GM18505 (cell line): ENCODE results near the gene SEC22C.
"Not testable (repeated sequence)": the region's sequence is repeated elsewhere in the genome, so short reads cannot be mapped to it uniquely, and the experiment has no call there.

Experiments used
- ATAC-seq: cut with Tn5 transposase; IDR thresholded peaks from one replicate; pipeline ENCODE4 v1.9.1; 2021; ENCODE audit not compliant: unreplicated experiment
- POLR2A ChIP-seq: IDR thresholded peaks from 4 replicates; pipeline ENCODE4 v1.6.1; 2011; ENCODE audit warnings: borderline replicate concordance; ENCODE audit not compliant: insufficient read depth, insufficient read length; ENCODE audit errors: extremely low read depth

The SEC22C gene

GRCh38 chr3:42595682-42596081 is 13.9 kb upstream of the SEC22C start:
- no peak for ATAC-seq
- no peak for TF ChIP-seq POLR2A

DNA sequence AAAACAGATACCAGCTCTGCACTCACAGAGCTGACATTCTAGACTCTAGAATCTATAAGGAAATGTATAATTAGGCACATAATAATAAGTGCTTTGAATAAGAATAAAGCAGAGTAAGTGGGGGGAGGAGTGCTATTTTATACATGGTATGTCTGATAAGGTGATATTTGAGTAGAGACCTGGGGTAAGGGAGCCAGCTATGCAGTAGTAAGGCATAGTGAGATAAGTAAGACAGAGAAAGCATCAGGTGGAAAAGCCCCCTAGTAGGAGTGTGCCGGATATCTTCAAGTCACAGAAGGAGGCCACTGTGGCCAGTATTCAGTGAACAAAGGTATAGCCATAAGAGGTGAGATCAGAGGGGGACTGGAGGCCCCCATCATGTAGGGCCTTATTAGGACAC is 11.9 kb upstream of the SEC22C start:
- no peak for ATAC-seq
- TF ChIP-seq POLR2A = no peak

DNA sequence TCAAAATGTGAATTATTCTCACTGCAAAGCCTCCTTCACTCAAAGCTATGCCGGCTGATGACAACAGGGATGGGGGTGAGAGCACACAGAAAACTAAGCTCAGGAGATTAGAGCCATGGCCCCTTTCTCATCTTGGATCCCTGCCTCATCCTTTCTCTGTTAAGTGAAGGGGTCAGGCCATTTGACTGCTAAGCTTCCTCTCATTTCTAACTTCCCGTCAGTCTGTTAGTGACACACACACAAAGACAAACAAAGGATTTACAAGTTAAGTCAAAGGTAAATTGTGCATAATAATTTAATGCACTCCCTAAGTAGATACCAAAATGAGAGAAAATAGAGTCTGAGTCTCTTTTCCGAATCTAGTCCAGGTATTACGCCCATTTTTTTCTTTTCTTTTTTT is 10.0 kb upstream of the SEC22C start:
- no peak for TF ChIP-seq POLR2A
- no peak for ATAC-seq

DNA sequence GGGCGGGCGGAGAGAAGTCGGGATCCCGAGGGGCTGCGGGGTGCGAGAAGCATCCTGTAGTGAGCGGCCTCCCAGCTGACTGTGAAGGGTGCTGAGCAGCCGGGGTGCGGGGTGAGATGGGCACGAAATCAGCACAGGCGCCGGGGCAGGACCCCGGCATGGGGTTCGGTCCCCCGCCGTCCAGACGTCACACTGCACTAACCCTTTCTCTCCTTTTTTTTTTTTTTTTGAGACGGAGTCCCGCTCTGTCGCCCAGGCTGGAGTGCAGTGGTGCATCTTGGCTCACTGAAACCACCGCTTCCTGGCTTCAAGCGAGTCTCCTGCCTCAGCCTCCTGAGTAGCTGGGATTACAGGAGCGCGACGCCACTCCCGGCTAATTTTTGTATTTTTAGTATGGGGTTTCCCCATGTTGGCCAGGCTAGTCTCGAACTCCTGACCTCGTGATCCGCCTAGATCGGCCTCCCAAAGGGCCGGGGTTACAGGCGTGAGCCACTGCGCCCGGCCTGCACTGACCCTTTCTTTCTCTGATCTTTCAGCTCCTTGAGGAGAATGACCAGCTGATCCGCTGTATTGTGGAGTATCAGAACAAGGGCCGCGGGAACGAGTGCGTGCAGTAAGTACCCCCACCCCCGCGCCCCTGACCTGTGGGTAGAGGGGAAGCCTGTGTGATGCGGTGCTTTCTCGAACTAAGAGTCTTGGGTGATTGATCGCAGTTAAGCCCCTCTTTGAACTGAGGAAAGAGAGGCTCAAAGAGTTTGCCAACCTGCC is 9.4 kb upstream of the SEC22C start:
- no peak for TF ChIP-seq POLR2A
- ATAC-seq = no peak

- no peak for ATAC-seq
- TF ChIP-seq POLR2A = no peak
Measured at GRCh38 chr3:42589382-42590109, 7.8 kb upstream of the SEC22C start.

DNA sequence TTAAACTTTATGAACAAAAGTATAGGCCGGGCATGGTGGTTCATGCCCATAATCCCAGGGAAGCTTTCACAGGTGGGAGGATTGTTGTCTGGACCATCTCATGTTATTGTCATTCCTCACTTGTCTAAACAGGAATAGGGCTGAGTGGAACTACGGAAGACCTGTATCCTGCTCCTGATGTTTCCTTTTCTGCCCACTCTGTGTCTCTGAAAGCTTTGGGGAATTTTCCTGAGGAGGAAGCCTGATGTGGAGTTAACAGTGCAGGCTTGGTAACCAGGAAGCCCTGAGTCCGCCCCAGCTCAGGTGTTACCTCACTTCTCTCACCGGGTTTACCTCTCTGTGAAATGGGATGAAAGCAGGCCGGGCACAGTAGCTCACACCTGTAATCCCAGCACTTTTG is 6.9 kb upstream of the SEC22C start:
- no peak for ATAC-seq
- TF ChIP-seq POLR2A = no peak

DNA sequence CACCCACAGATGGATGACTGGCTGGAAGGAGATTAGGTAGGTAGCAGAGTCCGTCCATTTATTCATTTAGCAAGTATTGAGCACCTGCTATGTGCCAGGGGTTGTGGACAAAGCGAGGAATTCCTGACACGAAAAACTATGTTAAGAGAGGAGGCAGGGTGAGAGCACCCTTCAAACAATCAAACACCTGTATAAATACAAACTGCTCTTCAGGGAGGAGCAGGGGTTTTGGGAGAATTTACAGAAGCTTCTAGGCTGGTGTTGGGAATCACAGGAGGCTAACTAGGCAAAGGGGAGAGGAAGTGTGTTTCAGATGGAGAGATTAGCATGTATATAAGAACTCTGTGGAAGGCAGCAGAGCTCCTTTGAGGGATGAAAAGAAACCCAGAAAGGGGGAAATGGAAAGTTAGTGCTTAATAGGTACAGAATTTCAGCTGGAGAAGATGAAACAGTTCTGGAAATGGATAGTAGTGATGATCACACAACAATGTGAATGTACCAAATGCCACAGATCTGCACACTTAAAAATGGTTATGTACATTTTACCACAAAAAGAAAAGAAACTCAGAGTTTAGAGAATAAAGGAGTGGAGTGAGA is 805 bp upstream of the SEC22C start:
- TF ChIP-seq POLR2A = no peak
- no peak for ATAC-seq

DNA sequence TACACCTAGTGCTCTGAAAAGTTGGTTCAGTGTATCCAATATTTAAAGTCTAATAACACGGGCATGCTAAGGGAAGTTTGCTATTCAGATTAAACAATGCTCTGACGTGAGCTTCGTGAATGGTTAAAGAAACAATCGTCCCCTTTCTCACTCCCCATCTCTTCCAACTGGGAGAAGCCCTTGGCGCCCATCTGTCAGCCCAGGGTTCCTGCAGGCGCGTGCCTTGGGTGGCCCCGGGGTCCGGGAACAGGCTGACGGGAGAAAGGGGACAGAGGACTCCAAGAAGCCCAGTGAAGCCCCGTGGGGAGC is 413 bp downstream of the SEC22C start:
- no peak for TF ChIP-seq POLR2A
- ATAC-seq = no peak

DNA sequence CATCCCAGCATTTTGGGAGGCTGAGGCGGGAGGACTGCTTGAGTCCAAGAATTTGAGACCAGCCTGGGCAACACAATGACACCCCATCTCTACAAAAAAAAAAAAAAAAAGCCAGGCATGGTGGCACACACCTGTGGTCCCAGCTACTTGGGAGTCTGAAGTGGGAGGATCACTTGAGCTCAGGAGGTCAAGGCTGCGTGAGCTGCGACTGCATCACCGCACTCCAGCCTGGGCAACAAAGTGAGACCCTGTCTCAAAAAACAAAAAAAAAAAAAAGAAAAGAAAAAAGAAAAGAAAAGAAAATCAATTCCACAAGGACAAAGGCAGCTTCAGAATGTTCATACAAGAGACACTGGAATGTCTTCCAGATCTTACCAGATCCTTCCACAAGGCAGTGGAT is 2.4 kb downstream of the SEC22C start:
- not testable (repeated sequence) for ATAC-seq

DNA sequence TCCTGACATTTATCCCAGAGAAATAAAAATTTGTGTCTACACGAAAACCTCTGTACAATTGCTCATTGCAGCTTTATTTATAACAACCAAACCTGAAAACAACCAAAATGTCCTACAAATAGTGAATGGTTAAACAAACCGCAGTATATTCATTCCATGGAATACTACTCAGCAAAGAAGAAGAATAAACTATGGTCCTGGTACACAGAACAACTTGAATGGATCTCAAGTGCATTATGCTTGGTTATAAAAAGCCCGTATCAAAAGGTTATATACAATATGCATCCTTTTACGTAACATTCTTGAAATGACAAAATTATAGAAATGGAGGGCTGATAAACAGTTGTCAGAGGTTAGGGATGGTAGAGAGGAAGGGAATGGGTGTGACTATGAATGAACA is 3.7 kb downstream of the SEC22C start:
- TF ChIP-seq POLR2A = no peak
- no peak for ATAC-seq

DNA sequence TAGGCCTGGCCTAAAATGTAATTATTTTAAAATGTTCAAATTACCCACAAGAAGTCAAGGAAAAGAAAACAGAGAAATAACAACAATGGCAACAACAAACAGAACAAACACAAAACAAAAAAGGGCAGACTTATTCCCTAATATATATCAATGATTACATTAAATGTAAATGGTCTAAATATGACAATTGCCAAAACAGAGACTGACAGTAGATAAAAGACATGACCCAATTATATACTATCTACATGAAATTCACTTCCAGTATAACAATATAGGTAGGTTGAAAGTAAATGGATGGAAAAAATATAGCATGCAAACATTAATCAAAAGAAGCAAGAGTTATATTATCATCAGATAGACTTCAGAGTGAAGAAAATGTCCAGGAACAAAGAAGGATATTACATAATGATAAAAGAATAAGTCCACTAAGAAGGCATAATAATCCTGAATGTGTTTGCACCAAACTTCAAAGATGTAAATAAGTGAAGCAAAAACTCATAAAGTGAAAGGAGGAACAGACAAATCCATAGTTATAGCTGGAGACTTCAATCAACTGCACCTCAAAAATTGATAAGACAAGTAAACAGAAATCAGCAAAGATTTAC is 6.5 kb downstream of the SEC22C start:
- no peak for TF ChIP-seq POLR2A
- ATAC-seq = no peak

DNA sequence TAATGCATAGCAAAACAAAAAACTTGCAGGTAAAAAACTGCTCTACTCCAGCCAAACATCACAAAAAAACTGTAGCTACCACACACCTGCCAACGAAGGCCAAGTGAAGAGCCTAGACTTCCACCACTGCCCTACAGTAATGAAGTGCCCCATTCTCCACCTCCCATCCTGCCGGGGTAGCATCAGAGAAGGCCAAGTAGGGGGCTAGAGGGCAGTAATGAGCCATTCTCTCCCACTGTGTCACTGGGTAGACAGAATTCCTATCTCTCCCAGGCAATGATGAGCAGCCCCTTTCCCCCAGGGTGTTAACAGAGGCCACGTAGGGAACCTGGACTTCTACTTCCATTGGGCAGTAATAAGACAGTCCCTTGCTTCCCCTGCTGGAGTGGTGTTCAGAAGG is 9.5 kb downstream of the SEC22C start:
- ATAC-seq = no peak
- no peak for TF ChIP-seq POLR2A

DNA sequence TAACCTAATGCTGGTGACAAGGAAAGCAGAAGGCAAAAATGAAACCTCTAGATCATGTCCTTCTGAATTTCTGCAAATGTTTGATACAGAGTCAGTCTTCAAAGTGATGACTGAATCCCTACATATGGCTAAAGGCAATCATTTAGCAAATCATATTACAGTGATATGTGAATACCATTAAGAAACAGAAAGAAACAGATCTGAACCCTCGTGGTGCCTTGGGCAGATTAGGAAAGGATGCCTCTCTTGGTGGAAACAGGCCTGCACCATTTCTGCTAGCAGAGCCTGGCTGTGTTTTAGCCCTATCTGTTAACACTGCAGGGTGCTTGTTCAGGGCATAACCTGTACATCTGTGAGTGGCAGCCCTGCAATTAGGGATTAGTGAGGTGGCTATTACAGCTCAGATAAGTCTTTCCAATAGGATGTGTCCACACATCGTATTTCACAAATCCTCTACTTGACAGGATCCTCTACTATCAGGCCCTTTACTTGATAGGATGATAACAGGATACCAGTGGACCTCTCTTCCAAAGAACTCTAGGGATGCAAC is 12.1 kb downstream of the SEC22C start:
- no peak for ATAC-seq
- TF ChIP-seq POLR2A = no peak
